ENCODE measurements around the gene PKD1. TPM values are rescaled to one million over a fixed set of nuclear protein-coding genes. Genes with fewer than 3 reads are reported as not detected.

Gene PKD1
- total RNA-seq, 1 donor from 2014 or later, result 80.2 TPM

GRCh38 chr16:2174396-2175131 lies 38.9 kb upstream of the PKD1 start:
- no peak for TF ChIP-seq CTCF (conservative IDR thresholded peaks at IDR 0.05; ENCODE audit: low read depth, low read length)
- DNase-seq (ENCODE audit: low read depth), result no peak
- no peak overlapping the region for H3K4me3 ChIP-seq (ENCODE audit: low read depth, low read length)

- no peak for TF ChIP-seq CTCF (conservative IDR thresholded peaks at IDR 0.05; ENCODE audit: low read depth, low read length)
Observed at GRCh38 chr16:2173916-2174315, 38.2 kb upstream of the PKD1 start.

GRCh38 chr16:2173366-2173765 lies 37.7 kb upstream of the PKD1 start:
- H3K4me3 ChIP-seq (ENCODE audit: low read depth, low read length), result no peak overlapping the region
- no peak for TF ChIP-seq CTCF (conservative IDR thresholded peaks at IDR 0.05; ENCODE audit: low read depth, low read length)
- DNase-seq (ENCODE audit: low read depth), result no peak

More at GRCh38 chr16:2173916-2174315, 38.2 kb upstream of the PKD1 start:
- DNase-seq (ENCODE audit: low read depth), result no peak
- no peak overlapping the region for H3K4me3 ChIP-seq (ENCODE audit: low read depth, low read length)

- no peak for DNase-seq (ENCODE audit: low read depth)
- H3K4me3 ChIP-seq (ENCODE audit: low read depth, low read length), result no peak overlapping the region
- TF ChIP-seq CTCF (conservative IDR thresholded peaks at IDR 0.05; ENCODE audit: low read depth, low read length), result no peak
Observed at GRCh38 chr16:2172688-2173335, 37.1 kb upstream of the PKD1 start.

- DNase-seq (ENCODE audit: low read depth), result no peak
- no peak overlapping the region for H3K4me3 ChIP-seq (ENCODE audit: low read depth, low read length)
- TF ChIP-seq CTCF (conservative IDR thresholded peaks at IDR 0.05; ENCODE audit: low read depth, low read length), result no peak
Observed at GRCh38 chr16:2171601-2172178, 36.0 kb upstream of the PKD1 start.

GRCh38 chr16:2170587-2171435 lies 35.1 kb upstream of the PKD1 start:
- no peak for TF ChIP-seq CTCF (conservative IDR thresholded peaks at IDR 0.05; ENCODE audit: low read depth, low read length)
- DNase-seq (ENCODE audit: low read depth), result no peak
- H3K4me3 ChIP-seq (ENCODE audit: low read depth, low read length), result no peak overlapping the region

Data from epithelial cell of proximal tubule (primary cell).